ENCODE data around the gene APBB2.

Gene APBB2

GRCh38 chr4:40788331-40788730 is 426.0 kb downstream of the APBB2 start:
- DNase-seq: no peak

DNA sequence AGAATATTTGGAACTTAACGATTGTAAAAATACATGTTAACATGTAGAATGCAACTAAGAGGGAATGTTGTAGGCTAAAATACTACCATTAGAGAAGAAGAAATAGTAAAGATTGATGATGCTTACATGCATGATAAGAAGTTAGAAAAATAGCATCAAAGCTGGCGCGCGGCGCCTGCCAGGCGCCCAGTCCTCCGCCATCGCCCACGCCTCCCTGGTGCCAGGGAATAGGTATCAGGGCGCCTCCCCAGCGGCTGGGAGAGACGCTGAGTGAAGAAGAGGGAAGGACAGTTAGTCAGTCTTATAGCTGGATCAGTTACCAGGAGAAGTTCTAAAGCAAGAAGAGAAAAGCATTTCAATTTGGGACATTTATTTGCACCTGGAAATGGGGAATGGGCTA is 428.6 kb downstream of the APBB2 start:
- no peak for DNase-seq

DNA sequence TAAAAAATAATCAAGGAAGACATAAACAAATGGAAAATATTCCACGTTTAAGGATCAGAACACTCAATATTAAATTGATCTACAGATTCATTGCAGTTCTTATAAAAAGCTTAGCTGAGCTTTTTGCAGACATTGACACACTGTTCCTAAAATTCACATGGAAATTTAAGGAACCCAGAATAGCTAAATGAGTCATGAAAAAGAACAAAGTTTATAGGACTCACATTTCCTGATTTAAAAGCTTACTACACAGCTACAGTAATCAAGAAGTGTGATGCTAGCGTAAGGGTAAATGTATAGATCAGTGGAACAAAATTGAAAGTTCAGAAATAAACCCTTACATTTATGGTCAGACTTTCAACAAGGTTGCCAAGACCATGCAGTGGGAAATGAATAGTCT is 431.5 kb downstream of the APBB2 start:
- DNase-seq: no peak

GRCh38 chr4:40778090-40778489 is 436.3 kb downstream of the APBB2 start:
- no peak for DNase-seq

- DNase-seq: no peak
Measured at GRCh38 chr4:40769266-40769665, 445.1 kb downstream of the APBB2 start.

DNA sequence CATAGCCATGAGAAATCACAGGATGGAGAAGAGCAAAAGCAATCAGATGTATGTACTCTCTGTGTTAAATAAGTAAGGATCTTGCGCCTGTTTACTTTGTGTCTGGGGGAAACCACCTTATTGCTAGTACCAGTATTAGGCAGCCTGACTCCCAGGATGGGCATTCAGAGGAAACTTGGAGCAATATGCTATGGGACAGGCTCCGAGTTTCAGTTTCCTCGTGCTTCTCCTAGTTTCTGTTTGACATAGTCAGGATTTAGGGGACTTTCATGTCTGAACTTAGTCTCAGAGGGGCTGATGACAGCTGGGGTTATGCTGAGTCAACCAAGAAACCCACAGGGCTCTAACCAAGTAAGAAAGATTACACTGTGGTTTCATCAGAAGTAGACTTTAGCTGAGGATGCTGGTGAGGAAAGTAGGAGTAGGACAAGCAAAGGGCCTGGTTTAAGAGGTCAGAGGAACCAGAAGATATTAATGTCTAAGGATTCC is 451.1 kb downstream of the APBB2 start:
- DNase-seq: no peak
